HuH-7 (cell line): ENCODE measurements around the gene LPP.

Experiments used
- DNase-seq: peaks from one replicate; pipeline ENCODE4 v3.0.0; 2011; ENCODE audit warnings: low spot score

LPP gene

DNA sequence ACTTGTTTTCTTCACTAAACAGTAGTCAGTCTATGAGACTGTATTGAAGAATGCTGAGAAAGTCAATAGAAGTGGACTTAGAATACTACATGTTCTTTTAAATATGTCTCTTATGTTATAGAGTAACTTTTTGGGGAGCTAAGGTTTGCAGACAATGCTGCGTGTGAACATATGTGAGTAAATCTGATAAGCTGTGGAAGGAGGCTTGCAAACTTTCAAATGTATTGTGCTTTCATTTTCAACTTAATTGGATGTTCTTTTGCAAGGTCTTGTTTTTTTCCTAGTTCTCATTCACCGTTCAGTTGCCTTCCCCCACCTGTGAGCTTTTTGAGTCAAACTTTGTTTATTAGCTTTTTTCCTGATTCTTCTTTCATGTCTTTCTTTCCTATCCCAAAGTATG is 176.2 kb downstream of the LPP start:
- DNase-seq, result no peak

DNA sequence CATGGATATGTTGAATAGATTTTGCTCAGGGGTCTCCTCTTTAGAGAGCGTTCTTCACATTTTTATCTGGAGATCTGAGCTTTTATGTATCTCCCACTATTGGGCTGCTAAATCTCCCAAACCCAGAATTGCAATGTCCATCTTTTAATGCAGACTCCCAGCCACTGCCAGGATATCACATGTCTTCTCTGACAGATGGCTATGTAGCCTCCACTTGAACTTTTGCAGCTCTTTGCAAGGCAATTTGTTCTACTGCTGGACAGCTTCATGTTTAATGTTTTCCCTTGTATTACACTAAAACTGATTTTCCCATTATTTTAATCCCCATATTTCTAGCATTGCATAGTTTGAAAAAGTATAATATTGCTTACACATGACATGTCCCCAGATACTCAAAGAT is 177.2 kb downstream of the LPP start:
- DNase-seq, result no peak

DNA sequence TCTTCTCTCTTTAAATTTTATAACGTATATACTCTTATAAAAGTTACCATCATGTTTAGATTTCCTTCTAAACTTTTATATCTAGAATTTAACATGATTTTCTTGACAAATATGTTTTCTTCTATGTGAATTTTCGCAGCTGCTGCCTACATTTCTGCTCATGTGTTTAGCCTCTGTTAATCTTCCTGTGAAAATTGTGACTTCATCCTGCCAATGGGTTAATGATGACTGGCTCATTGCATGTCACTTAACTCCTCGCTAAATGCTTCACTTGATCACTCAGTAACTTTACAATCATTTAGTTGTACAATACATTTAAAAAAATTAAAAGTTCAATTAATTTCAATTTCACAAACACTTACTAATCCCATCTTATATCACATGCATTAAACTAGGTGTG is 178.1 kb downstream of the LPP start:
- DNase-seq, result no peak

DNA sequence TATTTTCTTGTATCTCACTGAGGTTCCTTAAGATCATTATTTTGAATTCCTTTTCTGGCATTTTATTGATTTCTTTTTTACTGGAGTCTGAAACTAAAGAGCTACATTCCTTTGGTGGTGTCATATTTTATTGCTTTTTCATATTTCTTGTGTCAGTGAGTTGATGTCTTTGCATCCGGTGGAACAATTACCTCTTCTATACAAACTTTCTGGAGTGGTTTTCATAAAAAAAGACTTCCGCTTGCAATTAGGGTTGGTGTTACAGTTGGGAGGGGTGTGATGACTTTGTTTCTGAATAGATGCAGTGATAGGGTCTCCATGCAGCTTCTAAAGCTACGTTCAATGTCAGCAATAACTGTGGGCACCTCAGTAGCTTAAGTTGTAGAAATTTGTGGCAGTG is 181.7 kb downstream of the LPP start:
- no peak for DNase-seq

DNA sequence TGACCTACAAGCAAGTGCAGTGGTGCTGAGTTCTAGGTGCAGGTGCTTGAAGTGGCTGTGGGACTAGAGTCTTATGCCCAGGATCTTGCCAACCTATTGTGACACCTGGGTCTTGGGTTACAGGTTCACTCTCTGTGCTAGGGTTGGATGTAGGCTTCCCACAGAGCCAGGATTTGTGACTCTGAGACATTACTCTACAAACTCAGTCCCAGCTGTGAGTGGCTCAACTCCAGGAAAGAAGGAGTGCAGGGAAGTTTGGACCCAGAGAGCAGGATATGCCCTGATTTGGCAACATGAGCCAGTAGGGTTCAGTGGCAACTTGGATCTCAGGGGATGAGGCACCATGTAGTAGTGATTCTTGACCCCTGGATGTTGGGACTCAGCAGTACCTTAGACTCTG is 182.2 kb downstream of the LPP start:
- no peak for DNase-seq

DNA sequence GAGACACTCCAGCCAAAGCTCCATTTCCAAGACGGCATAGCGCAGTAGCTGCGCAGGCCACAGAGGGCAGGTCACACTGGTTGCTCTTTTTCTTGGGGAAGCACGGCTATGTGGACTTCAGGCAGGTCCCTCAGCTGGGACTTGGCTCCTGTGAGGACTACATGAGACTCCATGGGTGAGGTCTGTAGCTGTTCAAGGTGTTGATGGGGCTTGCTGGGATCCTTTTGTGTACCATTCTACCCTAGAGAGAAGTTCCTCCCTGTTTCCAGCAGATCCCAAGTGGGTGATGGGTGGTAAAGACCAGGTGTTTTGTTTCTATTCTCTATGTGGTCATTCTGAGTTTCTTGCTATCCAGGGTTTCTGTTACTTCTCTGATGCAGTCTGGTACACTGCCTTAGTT is 183.3 kb downstream of the LPP start:
- DNase-seq, result no peak

DNA sequence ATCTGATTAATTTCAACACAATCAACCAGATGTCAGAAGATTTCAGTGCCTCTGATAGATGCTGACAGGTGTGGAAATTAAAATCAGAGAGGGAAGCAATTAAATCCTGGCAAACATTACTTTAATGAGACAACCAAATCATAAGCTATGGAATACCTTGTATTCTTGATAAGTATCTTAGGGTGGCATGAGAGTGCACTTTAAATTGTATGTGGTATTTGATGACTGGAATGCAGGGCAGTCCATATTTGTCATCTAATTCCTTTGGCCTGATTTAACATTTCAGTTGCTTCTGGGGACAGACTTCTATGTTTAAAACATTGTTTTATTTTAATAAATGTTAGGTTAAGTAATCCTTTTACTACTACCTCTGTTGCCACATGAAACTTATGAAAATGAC is 184.1 kb downstream of the LPP start:
- DNase-seq, result no peak

DNA sequence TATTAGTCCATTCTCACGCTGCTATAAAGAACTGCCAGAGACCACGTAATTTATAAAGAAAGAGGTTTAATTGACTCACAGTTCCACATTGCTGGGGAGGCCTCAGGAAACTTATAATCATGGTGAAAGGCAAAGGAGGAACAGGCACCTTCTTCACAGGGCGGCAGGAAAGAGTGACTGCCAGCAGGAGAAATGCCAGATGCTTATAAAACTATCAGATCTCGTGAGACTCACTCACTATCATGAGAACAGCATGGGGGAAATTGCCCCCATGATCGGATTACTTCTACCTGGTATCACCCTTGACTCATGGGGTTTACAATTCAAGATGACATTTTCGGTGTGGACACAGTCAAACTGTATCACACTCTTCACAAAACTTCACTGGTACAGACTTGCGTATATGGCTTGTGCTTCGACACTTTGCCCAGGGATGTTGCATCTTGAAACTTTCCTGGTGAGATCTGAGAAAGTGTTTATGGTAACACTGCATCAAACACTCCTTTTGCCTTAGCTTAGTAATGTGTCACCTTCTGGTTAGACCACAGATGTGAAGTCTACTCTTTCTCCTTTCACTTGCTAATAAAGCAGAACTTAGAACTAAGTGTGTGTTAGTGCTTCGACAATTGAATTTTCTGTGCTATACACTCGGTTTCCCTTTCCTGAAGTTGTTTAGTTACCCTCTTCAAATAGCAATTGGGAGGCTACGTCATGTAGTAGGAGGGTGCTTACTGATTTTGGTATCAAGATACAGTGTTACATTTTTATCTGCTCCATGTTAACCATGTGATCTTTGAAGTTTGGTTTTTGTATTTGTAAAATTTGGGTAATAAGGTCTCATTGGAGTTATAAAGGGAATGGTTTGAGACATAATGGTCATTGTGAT is 185.7 kb downstream of the LPP start:
- DNase-seq, result no peak

DNA sequence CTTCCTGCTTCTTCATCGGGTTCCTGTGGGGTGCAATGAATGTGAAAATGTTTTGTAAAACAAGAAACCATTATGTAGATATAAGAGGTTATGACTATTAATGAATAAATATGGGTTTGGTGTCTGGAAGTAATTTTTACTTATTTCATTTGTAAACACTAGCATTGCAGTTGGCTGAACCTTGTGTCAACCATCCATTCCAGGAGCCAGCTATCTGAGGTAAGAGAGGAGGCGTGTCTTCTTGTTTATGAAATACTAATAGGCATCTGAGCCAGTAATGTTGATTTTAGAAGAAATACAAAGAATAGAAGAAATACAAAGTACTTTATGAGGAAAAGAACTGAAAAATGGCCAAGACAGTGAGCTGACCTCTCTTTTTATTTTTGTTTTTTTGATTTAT is 187.5 kb downstream of the LPP start:
- peak; percentile 11 for DNase-seq

DNA sequence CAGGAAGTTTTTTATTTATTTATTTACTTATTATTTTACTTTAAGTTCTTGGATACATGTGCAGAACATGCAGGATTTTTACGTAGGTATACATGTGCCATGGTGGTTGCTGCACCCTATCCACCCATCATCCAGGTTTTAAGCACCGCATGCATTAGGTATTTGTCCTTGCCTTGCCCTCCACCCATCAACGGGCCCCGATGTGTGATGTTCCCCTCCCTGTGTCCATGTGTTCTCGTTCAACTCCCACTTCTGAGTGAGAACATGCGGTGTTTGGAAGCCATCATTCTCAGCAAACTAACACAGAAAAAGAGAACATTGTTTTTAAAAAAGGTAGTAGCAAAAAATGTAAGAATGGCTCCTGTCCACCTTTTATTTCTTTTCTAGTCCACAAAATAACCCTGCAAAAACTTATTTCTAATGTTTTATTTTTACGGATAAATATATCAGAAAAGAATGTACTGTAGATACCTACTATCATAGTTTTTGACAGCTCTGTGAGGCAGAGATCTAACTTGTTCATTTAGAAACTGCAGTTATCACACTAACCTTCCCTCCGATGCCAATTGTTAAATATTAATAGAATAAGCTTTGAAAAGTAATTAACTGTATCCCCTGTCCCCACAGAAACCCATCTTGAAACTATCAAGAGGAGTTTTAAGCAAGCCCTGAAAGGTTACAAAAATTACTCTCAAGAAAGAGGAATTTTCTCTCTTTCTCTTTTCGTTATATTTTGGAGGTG is 189.2 kb downstream of the LPP start:
- DNase-seq, result no peak

DNA sequence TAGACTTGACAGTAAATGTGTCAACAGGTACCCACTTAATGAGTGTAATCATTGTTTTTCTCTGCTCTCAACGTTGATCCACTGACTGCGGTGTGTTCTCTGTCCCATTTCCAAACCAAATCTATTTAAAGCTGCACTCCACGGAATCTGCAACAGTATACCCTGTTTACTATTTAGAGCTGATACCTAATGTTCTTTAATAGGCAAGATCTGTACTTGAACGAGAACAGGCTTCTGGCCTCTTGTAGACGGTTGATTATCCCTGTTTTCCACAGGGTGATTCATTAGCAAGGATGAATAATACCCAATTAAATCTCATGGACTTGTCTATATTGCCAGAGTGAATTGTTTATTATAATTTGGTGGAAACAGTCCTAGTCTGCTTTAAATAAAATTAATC is 189.9 kb downstream of the LPP start:
- DNase-seq, result no peak

DNA sequence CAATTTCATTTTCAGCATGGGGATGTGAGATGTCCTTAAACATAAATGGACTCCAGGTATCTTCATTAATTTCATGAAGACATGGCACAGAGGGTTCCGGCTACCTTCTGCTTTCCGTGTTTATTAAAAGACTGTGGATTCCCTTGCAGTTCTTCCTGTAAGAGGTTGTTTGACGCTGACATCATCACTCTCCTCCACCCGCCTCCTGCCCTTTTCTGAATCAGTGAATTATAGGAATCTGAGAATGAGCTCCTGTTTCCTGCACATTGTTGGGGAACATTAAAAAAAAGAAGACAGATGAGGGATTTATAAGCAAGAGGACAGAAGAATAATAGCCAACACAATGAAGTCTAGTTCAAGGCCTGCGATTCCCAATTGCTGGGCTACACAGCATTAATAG is 191.3 kb downstream of the LPP start:
- no peak for DNase-seq

DNA sequence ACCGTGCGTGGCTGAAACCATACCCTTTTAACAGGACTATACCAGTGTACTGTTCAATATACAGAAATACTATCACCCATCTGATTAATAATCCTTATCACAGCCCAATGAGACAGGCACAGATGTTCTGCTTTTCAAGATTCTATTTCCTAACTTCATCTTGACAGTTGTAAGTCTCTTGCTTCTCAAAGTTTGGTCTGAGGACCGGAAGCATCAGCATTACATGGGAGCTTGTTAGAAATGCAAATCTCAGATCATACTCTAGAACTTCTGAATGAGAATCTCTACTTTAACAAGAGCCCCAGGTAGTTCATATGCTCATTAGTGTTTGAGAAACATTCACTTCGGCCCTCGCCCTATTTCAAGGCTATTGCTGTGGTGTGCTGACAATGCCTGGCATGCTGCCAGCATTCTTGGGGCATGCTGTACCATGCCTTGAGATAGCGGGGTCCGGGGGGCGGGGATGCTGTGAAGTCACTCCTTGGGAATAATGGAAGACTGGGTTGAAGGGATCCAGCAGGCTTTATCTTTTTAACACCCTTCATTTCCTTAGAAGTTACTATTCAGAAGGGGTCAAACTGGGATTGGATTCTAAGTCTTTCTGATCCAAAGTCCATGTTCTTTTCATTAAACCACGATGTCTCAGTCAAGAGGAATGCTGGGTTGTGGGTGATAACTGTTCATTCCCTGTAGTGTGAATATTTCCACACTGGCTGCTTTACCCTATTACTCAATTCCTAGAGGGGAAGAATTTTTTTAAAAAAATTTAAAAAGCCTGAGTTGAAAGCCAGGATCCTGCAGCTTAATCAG is 194.7 kb downstream of the LPP start:
- DNase-seq, result peak; percentile 26

DNA sequence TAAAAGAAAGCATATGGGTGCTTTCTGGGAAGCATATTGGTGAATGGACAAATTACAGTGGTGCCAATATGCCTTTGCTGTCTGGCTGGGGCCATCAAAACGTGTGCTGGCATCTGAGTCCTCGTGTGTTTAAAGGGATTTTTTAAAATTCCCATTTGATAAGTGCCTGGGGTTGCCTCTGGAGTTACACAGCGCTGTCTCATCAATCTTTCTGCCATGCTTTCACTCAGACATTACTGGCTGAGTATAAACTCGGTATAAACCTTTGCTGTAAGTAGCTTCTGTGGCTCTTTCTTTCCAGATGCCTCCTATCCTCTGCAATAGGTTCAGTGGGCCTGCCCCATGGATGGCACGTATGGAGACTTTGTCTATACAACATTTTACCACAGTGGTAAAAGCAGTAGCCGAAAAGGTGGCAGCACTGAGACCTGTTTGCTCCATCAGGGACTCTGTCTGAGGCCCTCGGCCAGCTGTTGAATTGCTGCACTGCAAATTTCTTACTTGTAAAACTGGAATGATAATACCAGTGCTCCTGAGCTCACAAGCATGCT is 195.5 kb downstream of the LPP start:
- DNase-seq, result peak; percentile 12

DNA sequence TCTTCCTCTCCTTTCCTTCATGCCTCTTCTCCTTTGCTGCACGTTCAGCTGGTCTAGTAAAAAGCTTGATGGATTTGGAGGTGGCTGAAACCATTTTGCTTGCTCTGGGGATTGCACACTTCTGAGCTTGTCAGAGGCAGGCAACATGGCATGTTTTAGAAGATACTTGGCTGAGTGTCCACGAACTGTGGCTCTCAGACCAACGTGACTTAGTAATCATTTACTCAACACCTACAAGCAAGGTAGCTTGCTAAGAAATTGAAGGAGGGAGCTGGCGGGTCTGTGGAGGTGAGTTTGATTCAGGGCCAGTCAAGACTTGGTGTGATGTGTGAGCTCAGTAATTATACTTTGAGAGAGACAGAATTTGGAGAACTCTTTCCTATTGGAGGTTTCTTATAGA is 196.0 kb downstream of the LPP start:
- no peak for DNase-seq

DNA sequence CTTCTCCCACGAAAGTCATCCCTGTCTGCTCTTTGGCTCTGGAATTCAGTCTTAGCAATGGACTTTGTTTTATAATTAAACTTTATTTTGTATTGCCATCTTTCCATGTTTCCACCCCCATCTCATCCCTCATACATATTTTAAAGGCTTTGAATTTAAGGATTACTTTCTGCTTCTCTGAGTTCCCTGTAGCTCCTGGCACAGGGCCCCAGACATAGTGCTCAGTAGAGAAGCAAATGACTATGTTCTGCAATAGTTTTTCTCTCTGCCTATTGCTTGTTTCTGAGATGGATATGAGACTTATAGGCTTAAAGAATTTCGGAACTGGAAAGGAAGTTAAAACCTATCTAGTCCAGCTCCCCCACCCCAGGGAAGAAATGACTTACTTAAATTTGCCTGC is 197.0 kb downstream of the LPP start:
- no peak for DNase-seq

DNA sequence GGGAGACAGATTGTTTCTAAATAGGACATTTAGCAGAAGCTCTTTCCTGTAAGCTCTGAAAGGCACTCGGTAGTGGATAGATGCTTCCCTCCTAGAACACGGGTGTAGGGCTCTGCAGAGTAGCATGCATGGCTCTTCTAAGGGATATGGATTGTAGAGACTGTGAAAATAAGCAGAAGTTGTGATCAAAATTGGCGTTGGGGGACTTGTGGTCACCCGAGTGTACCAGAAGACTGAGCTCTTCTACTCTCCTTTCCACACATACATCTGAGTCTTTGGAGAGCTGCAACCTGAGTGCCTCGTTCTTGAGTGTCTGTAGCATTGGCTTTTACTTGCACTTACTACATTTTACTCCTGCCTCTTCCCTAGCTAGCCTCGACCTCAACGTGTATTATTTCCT is 197.7 kb downstream of the LPP start:
- DNase-seq, result no peak

DNA sequence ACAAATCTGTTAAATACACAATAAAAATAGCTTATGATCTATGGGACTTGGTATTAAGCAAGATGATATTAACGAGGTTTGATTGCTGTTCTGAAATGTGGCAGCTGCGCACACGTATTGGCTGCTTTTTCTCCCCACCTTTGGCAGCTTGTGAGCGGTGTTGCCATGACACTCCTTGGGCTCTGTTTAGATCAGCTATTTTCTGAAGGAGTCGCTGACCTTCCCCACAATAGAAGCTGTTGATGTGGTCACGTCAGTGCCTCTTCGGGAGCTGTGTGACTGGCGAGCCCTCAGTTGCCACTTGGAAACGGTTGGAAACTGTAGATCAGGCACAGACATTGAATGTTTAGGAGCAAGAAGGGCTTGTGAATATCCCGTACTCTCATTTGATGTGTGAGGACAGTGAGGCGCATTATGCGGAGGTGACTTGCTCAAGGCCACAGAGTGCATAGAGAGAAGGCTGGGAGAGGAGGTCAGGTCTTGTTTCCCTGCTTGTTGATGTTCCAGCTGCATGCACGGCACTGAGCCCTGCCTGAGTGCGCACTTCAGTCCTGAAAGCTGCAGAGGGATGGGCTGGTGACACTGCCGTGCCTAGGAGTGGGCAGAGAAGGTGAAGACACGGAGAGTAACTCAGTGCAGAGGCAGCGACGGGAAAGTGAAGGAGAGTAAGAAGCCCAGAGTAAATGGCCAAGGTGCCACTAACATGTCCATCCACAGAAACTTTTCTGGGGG is 198.4 kb downstream of the LPP start:
- DNase-seq, result no peak

DNA sequence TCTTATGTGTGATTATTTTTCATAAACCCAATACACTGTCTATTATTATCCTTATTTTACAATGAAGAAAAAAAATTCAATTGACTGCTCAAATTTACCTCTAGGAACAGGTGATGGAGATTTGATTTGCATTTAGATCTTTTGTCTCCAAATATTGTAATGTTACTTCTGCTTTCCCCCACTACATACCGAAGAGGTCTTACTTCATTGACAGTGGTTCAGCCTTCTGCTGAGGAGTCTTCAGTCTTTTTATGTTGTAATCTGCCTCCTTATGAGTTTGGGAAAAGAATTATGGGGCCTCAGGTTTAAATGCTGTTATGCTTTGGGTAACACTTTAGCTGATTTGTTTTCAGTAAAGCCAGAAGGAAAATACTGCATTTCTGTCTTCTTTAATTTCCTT is 199.5 kb downstream of the LPP start:
- no peak for DNase-seq

DNA sequence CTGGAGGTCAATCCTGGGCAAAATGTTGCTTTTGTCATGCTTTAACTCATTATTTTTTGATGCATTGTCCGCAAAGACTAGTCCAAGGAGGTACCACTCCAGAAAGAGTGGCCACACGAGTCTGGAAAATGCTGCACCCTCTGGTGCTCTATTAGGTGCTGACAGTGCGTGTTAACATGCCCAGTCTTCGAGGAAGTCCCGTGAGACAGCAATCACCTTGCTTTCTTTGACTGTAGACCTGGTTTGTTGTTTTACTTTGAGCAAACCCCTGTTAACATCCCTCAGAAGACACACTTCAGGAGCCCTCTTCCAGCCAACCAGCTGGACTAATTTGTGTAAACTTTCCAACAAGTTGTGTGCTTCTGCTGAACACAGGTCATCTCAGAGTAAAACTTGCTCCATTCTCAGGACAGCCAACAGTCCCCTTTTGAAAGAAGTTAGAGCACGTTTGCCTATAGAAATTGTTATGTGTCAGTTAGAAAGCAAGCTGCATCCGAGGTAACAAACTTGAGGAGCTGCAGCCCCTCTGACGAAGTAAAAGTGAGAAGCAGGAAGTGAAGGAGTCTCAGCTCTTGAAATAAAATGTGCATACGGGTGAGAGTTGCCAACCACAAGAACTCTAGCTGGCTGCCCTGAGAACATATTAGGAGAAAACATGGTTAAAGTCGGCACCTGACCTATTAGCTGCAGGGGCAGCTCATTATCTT is 205.0 kb downstream of the LPP start:
- no peak for DNase-seq

DNA sequence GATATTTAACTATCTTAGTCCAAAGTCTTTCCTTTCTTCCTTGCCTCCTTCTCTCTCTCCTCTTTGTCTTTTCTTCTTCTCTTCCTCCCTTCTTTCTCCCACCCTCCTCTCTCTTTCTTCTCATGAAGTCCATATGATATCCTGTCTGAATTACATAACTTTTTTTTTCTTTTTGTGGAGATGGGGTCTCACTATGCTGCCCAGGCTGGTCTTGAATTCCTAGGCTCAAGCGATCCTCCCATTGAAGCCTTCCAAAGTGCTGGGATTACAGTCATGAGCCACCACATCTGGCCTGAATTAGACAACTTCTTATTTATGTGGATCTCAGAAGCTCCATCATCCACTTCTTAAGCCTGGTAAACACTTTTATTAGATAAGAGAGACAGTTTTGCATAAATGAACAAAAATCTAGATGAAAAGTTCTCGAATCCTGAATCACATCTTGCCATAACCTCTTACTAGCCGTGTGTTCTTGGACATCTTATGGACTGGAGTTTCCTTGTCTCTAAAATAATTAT is 206.5 kb downstream of the LPP start:
- no peak for DNase-seq
